GM19395 (cell line): ENCODE measurements around the gene RAET1G.
"Not testable (repeated sequence)": the region's sequence is repeated elsewhere in the genome, so short reads cannot be mapped to it uniquely, and the experiment has no call there.

Experiments used
- ATAC-seq: cut with Tn5 transposase; IDR thresholded peaks from one replicate; pipeline ENCODE4 v1.9.1; 2021; ENCODE audit warnings: mild to moderate bottlenecking, moderate library complexity; ENCODE audit not compliant: unreplicated experiment

RAET1G gene

GRCh38 chr6:149915970-149916865 is 6.7 kb downstream of the RAET1G start:
- ATAC-seq = no peak

GRCh38 chr6:149913540-149914240 is 9.2 kb downstream of the RAET1G start:
- ATAC-seq = no peak

- no peak for ATAC-seq
Measured at GRCh38 chr6:149913085-149913484, 9.8 kb downstream of the RAET1G start.

- ATAC-seq = not testable (repeated sequence)
Measured at GRCh38 chr6:149912680-149913079, 10.2 kb downstream of the RAET1G start.

GRCh38 chr6:149910721-149911151 is 12.2 kb downstream of the RAET1G start:
- no peak for ATAC-seq

GRCh38 chr6:149909701-149910470 is 13.0 kb downstream of the RAET1G start:
- no peak for ATAC-seq

GRCh38 chr6:149908480-149908879 is 14.4 kb downstream of the RAET1G start:
- not testable (repeated sequence) for ATAC-seq

- ATAC-seq = no peak
Measured at GRCh38 chr6:149907317-149907716, 15.6 kb downstream of the RAET1G start.

GRCh38 chr6:149906405-149906804 is 16.5 kb downstream of the RAET1G start:
- no peak for ATAC-seq

GRCh38 chr6:149905911-149906371 is 17.0 kb downstream of the RAET1G start:
- ATAC-seq = no peak

GRCh38 chr6:149905371-149905910 is 17.5 kb downstream of the RAET1G start:
- ATAC-seq = no peak

GRCh38 chr6:149904661-149905370 is 18.1 kb downstream of the RAET1G start:
- ATAC-seq = no peak

- ATAC-seq = no peak
Measured at GRCh38 chr6:149903938-149904611, 18.8 kb downstream of the RAET1G start.

GRCh38 chr6:149901444-149902140 is 21.3 kb downstream of the RAET1G start:
- ATAC-seq = no peak

- ATAC-seq = no peak
Measured at GRCh38 chr6:149900620-149901443, 22.1 kb downstream of the RAET1G start.

GRCh38 chr6:149899926-149900619 is 22.8 kb downstream of the RAET1G start:
- no peak for ATAC-seq

- no peak for ATAC-seq
Measured at GRCh38 chr6:149899486-149899885, 23.4 kb downstream of the RAET1G start.

GRCh38 chr6:149898966-149899365 is 24.0 kb downstream of the RAET1G start:
- ATAC-seq = no peak
